Measurements from ENCODE around the gene KRTAP12-3.
"Not testable (repeated sequence)": the region's sequence is repeated elsewhere in the genome, so short reads cannot be mapped to it uniquely, and the experiment has no call there.

The KRTAP12-3 gene

DNA sequence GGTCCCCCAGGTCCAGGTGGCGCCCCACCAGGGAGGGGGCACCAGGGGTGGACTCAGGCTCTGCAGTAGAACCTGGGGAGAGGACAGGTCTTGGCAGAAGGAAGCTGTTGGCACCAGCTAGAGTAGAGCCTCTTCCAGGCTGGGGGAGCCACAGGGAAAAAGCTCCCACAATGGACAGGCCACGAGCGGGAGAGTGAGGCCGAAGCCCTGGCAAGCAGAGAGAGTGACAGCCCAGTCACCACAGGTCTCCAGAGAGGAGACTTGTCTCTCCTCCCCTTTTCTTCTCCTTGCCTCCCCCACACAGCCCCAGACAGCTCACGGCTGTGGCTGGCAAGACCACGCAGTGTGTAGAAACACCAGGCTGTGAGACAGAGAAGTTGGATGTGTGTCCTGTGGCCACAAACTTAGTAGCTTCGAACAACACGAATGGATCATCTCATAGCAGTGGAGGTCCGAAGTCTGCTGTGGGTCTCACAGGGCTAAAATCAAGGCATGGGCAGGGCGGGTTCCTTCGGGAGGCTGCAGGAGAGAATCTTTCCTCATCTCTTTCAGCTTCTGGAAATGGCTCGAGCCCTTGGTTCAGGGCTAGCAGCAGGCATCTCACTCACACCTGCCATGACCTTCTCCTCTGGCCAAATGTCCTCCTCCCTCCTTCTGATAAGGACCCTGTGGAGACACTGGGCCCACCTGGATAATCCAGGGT is 6.6 kb upstream of the KRTAP12-3 start:
- no peak for DNase-seq (ENCODE audit: low spot score)

DNA sequence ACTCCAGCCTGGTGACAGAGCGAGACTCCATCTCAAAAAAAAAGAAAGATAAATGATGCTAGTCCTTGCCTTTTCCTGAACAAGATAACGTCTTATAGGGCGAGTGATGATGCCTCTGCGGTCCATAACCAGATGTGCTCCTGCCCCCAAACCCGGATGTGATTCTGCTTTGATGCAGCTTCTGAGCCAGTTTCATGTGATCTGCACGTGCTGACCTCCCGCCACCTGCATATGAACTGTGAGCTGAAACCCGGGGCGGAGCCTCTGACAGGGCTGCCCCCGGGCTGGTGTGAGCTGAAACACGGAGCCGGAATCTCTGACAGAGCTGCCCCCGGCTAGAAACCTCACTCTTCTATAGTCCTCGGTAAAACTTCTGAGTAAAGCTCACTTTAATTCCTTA is 4.6 kb upstream of the KRTAP12-3 start:
- no peak for DNase-seq (ENCODE audit: low spot score)

DNA sequence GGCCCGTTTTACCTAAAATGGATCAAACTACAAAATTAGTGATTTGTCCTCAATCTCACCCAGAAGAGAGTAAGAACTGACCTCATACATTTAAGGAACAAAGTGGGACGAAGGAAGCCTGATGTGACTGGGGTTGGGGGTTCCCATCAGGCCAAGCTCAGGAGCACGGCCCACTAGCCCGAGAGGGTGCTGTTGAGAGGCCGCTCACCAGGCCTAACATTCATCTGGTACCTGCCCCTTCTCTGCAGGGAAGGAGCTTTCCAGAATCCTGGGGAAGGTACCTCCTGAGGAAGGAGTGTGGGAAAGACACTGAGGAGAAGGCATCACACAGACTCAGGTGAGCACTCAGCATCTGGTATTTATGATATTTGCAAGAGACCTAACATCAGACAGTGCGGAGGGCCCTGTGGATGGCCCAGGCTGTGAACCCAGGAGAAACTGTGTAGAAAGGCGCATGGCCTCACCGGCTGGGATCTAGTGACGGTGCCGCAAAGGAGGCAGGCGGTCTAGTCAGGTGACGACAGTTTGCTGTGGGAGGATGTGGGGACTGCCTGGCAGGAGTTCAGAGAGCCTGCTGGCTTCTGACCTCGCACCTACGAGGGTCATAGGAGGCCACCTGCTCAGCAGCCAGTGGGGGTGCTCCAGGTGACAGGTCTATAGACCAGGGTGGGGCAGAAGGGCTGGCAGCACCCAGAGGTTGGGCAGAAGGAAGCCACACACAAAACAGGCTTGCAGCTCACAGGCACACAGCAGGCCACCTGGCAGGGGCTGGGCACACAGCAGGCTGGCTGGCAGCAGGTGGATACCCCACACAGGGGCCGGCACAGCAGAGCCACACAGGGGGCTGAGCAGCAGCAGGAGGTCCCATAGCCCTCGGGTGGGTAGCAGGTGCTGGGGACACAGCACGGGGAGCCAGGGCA is 3.8 kb upstream of the KRTAP12-3 start:
- no peak for DNase-seq (ENCODE audit: low spot score)

DNA sequence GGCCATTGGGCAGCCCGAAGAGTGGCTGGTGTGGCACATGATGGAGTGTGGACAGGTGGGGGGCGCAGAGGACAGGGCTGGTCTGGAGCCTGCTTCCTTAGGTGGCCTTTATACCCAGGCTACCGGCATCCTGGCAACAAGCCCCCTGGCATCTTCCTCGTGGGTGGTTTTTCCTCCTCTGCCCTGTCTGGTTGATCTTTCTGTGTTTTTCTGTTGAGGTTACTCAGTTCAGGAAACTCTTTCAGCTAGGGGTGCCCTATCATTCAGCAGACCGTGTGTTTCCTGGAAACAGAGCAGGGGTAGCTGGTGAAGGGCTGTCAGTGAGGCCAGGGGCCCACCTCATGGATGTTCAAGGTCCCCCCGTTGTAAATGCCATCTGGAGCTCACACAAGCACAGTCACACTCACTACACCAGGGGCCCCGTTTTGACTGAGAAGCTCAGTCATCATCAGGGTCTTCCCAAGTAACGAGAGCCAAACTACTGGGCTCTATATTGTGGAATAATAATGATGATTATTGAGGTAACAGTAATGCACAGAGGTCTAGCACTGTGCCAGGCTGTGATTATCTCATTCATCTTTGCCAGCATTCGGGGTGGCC is 3.1 kb upstream of the KRTAP12-3 start, which contains the start of gene KRTAP12-4:
Gene KRTAP12-4 (minus strand): TSS at position 84 of the 600 bp plus-strand sequence. CDS start 45 bp downstream, at position 39.
- no peak for DNase-seq (ENCODE audit: low spot score)

DNA sequence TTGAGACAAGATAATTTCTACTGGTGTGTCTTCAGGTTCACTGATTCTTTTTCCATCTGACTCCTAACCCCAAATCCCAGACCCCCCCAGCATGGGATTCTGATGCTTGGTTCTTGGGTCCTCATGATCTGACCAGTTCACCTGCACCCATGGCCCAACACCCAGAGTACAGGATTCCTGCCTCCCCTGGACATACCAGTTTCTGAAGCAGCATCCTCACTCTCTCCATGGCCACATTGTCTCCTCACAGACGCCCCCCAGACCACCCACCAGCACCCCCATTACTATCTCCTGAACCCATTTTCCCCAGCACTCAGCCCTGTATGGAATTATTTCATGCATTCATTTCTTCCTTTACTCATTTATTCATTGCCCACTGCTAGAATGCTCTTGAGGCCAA is 864 bp upstream of the KRTAP12-3 start:
- DNase-seq (ENCODE audit: low spot score): no peak

DNA sequence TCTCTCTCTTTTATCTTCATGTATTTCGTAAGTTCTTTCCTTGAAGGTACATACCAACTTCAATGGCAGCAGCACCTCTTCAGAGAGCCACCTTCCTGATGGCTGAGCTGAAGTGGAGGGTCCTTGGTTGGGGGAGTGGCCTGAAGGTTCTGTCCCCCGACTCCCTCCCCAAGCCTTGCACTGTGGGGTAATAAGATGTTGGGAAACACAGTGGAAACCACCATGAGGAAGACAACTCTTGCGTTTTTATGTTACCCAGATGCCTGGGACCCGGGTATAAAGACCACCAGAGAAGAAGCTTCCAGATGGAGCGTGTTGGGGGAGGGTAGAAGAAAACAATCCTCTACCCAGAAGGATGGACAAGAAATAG is 794 bp downstream of the KRTAP12-3 start:
- DNase-seq (ENCODE audit: low spot score): no peak

DNA sequence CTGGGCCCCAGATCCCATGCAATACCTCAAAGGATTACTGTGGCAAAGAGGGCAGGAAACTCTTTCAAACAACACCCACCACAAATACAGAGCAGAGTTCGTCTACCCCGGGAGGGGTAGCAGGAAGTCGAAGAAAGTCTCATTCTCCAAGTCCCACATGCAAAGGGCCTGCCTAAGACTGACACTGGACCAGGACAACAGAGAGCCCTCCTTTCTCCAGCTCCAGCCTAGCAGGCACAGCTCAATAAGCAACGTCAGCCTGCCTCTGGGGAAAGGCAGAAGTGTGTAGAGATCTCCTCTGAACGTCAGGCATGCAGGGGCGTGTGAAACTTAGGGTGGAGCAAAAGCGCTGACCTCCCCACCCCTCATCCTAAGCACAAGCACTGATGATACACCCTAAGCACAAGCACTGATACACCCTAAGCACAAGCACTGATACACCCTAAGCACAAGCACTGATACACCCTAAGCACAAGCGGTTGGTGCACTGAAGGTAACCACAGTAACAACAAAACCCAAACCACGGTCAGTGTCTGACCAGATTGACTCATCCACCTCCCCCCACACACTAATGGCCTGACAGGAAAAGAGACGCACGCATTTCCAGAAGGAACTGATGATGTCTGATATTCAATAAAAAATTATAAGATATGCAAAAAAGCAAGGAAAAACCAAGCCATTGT is 1.3 kb downstream of the KRTAP12-3 start:
- no peak for DNase-seq (ENCODE audit: low spot score)

DNA sequence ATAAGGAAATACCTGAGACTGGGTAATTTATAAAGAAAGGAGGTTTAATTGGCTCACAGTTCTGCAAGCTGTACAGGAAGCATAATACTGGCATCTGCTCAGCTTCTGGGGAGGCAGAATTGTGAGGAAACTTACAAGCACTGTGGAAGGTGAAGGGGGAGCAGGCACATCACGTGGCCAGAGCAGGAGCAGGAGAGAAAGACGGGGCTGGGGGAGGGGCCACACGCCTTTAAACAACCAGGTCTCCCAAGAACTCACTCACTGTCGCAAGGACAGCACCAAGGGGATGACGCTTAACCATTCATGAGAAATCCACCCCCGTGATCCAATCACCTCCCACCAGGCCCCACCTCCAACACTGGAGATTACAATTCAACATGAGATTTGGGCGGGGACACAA is 3.8 kb downstream of the KRTAP12-3 start:
- DNase-seq (ENCODE audit: low spot score): not testable (repeated sequence)

DNA sequence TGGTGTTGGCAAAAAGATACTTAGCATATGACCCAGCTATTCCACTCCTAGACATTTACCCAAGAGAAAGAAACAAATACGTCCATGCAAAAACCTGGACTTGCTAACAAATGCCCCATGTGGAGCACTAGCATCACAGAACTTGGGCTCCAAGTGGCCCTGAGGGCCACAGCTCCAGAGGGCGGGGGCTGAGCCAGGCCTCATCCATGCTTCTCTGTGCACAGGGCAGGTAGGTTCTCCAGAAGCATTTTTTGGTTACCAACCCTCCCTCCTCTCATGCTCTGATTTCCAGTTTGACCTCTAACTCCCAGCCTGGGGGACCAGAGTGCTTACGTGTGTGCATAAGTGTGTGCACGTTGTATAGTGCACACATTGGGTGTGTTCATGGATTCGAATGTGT is 7.0 kb downstream of the KRTAP12-3 start:
- no peak for DNase-seq (ENCODE audit: low spot score)

DNA sequence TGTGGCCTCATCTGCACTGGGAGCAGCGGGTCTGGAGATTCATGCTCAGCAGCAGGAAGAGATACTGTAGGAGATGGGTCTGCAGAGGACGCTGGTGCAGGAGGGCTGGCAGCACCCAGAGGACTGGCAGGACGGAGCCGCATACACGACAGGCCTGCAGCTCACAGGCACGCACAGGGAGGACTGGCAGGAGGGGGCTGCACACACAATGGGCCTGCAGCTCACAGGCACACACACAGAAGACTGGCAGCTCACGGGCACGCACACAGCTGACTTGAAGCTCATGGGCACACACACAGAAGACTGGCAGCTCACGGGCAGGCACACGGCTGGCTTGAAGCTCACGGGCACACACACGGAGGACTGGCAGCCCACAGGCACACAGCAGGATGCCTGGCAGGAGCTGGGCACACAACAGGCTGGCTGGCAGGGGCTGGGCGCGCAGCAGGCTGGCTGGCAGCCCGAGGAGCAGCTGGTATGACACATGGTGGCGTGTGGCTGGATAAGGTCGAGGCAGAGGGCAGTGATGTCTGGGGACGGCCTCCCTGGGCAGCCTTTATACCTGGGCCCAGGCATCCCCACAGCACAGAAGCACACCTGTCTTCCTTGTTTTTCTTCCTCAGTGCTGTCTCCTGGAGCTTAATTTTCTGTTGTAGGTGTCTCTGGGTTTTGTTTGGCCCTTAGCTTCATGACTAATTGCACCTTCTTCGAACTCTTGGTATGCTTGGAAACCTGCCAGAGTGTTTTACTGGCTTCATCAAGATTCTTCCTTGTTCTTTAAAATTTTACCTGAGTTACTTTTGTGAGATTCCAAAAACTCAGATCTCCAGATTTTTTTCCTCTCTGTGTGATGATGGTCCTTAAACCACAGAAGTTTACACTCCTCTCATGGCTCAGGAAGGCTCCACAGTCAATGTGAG is 8.9 kb downstream of the KRTAP12-3 start, which contains the start of gene KRTAP12-2:
Gene KRTAP12-2 (minus strand): TSS at position 527 of the 920 bp plus-strand sequence. CDS start 41 bp downstream, at position 486.
- peak; percentile 26 for DNase-seq (ENCODE audit: low spot score)

DNA sequence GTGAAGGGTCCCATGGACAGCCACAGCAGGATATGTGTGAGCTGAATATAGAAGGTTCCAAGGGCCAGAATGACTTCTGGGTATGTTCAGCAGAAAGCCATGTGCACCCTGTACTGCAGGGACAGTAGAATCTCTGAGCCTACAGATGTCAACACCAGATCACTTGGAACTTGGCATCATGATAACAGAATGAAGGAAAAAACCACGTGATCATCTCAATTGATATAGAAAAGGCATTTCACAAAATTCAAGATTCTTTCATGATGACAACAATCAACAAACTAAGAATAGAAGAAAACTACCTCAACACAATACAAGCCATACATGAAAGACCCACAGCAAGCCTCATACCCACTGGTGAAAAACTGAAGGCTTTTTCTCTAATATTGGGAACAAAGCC is 9.9 kb downstream of the KRTAP12-3 start:
- no peak for DNase-seq (ENCODE audit: low spot score)

DNA sequence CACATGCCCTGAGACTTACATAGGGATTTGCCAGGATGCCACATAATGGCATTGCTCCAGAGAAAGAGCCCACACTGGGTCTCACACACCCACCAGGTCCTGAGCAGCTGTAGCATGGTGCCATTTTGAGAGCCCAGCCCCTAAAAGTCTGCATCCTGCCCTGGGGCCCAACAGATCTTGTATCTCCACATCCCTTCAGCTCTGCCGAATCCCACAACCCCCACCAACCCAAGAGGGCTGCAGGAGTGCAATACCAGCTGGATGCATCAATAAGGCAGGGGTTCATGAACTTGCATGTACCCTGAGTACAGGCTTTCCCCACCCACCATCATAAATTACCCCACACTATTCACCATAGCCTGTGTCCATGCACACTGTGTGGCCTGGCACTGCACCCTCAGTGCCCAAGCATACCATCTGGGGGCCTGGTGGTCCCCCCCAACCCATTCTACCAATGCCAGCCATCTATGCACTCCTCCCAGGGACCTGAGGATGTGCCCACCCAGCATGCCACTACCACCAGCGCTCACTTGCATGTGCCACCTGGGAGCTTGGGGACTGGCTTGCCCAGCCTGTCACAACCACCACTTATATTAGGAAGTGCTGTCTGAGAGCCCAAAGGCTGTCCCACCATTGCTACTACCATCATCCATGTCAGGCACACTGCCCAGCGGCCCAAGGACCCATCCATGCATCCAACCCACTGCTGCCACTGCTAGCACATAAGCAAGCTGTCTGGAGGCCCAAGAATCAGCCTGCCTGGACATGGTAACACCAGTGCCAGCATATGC is 13.1 kb downstream of the KRTAP12-3 start:
- DNase-seq (ENCODE audit: low spot score): no peak

DNA sequence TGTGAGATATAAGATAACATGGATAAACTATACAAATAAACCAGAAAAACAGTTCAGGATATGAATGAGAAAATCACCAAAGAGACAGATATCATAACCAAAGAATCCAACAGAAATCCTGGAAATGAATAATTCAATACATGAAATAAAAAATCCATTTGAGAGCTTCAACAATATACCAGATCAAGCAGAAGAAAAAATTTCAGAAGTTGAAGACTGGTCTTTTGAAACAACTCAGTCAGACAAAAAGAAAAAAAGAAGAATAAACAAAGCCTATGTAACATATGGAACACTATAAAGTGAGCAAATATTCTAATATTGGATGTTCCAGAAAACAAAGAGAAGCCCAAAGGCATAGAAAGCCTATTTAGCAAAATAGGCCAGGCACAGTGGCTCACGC is 14.2 kb downstream of the KRTAP12-3 start:
- no peak for DNase-seq (ENCODE audit: low spot score)

DNA sequence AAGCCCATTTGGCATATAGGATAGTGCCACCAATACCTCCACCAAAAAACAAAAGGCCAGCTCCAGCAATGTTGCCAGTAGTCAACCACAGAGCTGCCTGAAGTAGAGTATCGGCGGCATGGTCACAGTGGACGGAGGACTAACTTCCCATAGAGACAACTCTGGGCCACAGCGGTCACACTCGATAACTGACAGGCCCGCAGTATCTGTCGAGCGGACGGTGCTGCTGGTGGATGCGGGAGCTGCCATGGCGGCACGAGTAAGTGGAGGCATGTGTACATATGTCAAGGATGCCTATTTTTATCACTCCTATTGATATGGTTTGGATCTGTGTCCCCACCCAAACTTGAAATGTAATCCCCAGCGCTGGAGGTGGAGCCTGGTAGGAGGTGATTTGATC is 20.1 kb downstream of the KRTAP12-3 start:
- DNase-seq (ENCODE audit: low spot score): no peak

DNA sequence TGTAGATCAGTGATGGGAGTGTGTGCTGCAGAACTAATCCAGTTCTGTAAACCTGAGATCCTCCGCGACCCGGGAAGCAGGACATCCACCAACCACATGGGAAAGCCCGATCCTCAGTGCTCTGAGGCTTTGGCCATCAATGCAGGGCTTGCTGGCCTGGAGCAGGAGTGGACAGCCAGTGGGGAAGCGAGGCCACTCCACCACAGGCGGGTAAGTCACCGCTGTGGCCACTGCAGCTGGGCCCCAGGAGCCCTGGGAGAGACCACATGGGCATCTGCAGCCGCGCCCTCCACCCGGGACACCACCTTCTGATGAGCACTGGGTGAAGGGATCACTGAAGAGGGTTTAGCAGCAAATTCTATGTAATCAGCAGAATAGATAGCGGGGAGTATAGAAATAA is 23.4 kb downstream of the KRTAP12-3 start:
- DNase-seq (ENCODE audit: low spot score): no peak

DNA sequence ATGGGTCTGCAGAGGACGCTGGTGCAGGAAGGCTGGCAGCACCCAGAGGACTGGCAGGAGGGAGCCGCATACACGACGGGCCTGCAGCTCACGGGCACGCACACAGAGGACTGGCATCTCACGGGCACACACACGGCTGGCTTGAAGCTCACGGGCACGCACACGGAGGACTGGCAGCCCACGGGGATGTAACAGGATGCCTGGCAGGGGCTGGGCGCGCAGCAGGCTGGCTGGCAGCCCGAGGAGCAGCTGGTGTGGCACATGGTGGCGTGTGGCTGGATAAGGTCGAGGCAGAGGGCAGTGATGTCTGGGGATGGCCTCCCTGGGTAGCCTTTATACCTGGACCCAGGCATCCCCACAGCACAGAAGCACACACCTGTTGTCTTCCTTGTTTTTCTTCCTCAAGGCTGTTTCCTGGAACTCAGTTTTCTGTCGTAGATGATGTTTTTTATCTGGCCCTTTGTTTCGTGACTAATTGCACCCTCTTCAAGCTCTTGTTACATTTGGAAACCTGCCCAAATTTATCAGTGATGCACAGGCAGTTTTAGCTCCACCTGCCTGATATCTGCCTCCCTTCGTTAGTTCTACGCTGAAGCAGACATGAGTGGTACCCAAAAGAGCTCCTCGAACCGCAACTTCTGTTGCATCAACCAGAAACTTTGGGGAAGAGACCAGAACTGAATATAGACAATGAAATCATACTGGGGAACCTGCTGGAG is 24.3 kb downstream of the KRTAP12-3 start, which contains the start of gene KRTAP12-1:
Gene KRTAP12-1 (minus strand): TSS at position 303 of the 719 bp plus-strand sequence. CDS start 40 bp downstream, at position 263.
- DNase-seq (ENCODE audit: low spot score): no peak

DNA sequence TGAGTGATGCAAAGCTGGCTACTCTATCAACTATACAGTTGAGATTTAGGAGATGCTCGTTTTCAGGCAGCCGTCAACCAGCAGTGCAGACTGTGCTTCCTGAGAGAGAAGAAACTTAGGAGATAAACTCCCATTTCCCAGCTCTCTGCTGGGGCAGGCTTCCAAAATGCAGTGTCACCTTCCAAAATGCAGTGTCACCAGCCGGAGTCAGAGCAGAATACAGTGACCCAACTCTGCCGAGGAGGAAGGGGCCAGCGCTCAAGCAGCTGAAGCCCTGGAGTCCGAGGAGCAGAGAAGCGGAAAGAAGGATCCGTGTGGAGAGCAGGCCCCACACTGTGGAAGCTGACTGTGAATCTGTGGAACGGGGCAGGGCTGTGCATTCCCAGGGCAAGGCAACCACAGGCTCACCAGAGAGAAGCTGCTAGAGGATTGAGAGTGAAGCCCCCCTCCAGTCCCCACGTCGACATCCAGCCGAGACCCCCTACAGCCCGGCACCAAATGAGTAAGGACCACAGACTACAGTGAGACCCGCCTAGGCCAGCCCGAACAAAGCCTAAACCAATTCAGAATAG is 24.9 kb downstream of the KRTAP12-3 start:
- no peak for DNase-seq (ENCODE audit: low spot score)

DNA sequence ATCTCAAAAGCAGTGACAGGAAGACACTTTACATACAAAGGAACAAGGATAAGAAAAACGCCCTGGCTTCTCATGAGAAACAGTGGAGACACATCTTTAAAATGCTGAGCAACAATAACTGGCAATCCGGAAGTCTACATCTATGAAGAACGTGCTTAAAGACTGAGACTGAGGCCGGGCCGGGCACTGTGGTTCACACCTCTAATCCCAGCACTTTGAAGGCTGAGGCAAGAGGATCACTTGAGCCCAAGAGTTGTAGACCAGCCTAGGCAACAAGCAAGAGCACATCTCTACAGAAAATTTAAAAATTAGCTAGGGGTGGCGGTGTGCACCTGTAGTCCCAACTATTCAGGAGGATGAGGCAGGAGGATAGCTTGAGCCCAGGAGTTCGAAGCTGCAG is 26.3 kb downstream of the KRTAP12-3 start:
- no peak for DNase-seq (ENCODE audit: low spot score)

DNA sequence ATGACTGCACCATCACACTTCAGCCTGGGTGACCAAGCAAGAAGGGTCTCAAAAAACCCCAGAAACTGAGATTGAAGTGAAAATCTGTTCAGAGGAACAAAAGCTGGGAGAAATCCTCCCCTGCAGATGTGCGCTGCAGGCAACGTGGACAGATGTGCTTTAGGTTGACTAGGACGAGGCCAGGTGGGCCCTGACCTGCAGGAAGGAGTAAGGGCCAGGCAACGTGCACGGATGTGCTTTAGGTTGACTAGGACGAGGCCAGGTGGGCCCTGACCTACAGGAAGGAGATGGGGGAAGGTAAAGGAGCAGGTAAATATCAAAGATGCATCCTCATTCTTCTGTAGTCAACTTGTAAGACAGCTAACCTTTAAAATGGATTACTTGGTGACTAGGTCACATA is 26.8 kb downstream of the KRTAP12-3 start:
- DNase-seq (ENCODE audit: low spot score): no peak

Measured in LoVo (cell line).